WTC11 (cell line): ENCODE measurements around the gene PMEPA1. TPM values are rescaled to one million over a fixed set of nuclear protein-coding genes. Genes with fewer than 3 reads are reported as not detected.

Source experiments
- ATAC-seq: fragments of 200-7000 bp; cut with Tn5 transposase; 2 replicates; pipeline ENCODE4 v1.10.0; 2021; ENCODE audit warnings: mild to moderate bottlenecking, moderate library complexity
- CTCF ChIA-PET: fragments of 300-600 bp; sonication (Branson Sonifier 250); formaldehyde crosslinking; loops from one replicate; lab custom pipeline; 2021; ENCODE audit warnings: antibody characterized with exemption; lab: Charles Lee
- POLR2A ChIA-PET: fragments of 350-600 bp; sonication (Branson Sonifier 250); formaldehyde crosslinking; loops from one replicate; lab custom pipeline; 2021; ENCODE audit warnings: antibody characterized with exemption; lab: Charles Lee
- DNase-seq: peaks from one replicate; pipeline ENCODE4 v3.0.0; 2021; ENCODE audit warnings: low spot score
- H3K27ac Mint-ChIP-seq: 2 replicates; pipeline ENCODE4 v1.8.0; 2021; ENCODE audit warnings: mixed read lengths
- H3K27me3 Mint-ChIP-seq: 2 replicates; pipeline ENCODE4 v1.8.0; 2021; ENCODE audit warnings: low read depth, mild to moderate bottlenecking, moderate library complexity, mixed read lengths
- H3K36me3 Mint-ChIP-seq: 2 replicates; pipeline ENCODE4 v1.8.0; 2021; ENCODE audit warnings: mixed read lengths
- H3K4me1 Mint-ChIP-seq: 2 replicates; pipeline ENCODE4 v1.8.0; 2022; ENCODE audit warnings: mixed read lengths
- H3K4me3 Mint-ChIP-seq: 2 replicates; pipeline ENCODE4 v1.8.0; 2021; ENCODE audit warnings: mild to moderate bottlenecking, moderate library complexity, mixed read lengths
- H3K9me3 Mint-ChIP-seq: 2 replicates; pipeline ENCODE4 v1.8.0; 2021; ENCODE audit warnings: mixed read lengths
- ATF2 ChIP-seq: sonication (generic); formaldehyde crosslinking; IDR thresholded peaks from 2 replicates; pipeline ENCODE4 v1.8.1; 2022; ENCODE audit warnings: low read depth, missing genetic modification reagents, borderline replicate concordance
- CTCF ChIP-seq: fragments of 200-600 bp; IDR thresholded peaks from 2 replicates; pipeline ENCODE4 v1.8.0; 2022; ENCODE audit warnings: antibody characterized with exemption
- JAZF1 ChIP-seq: fragments of 250-450 bp; sonication (Bioruptor Pico); IDR thresholded peaks from 2 replicates; pipeline ENCODE4 v1.9.0; 2021; ENCODE audit warnings: moderate library complexity, mild to moderate bottlenecking, inconsistent platforms
- MLX ChIP-seq: sonication (generic); formaldehyde crosslinking; IDR thresholded peaks from 2 replicates; pipeline ENCODE4 v1.8.1; 2023; ENCODE audit warnings: mild to moderate bottlenecking, missing genetic modification reagents, moderate library complexity
- NFE2L1 ChIP-seq: sonication (generic); formaldehyde crosslinking; IDR thresholded peaks from 2 replicates; pipeline ENCODE4 v1.8.1; 2023; ENCODE audit warnings: missing genetic modification reagents
- NR1H2 ChIP-seq: sonication (generic); formaldehyde crosslinking; IDR thresholded peaks from 2 replicates; pipeline ENCODE4 v1.9.0; 2021; ENCODE audit warnings: mild to moderate bottlenecking, moderate library complexity, missing genetic modification reagents
- SMAD3 ChIP-seq: sonication (generic); formaldehyde crosslinking; IDR thresholded peaks from 2 replicates; pipeline ENCODE4 v1.8.0; 2022; ENCODE audit warnings: missing genetic modification reagents, mild to moderate bottlenecking, borderline replicate concordance
- TCF7 ChIP-seq: sonication (generic); formaldehyde crosslinking; IDR thresholded peaks from 2 replicates; pipeline ENCODE4 v1.8.0; 2022; ENCODE audit warnings: mild to moderate bottlenecking, low read depth, missing genetic modification reagents, moderate library complexity
- TEAD4 ChIP-seq: sonication (generic); formaldehyde crosslinking; IDR thresholded peaks from 2 replicates; pipeline ENCODE4 v1.8.0; 2022; ENCODE audit warnings: mild to moderate bottlenecking, missing genetic modification reagents
- ZNF138 ChIP-seq: sonication (generic); formaldehyde crosslinking; conservative IDR thresholded peaks from 2 replicates; pipeline ENCODE4 v1.8.1; 2022; ENCODE audit warnings: mild to moderate bottlenecking, moderate library complexity, missing genetic modification reagents
- ZNF281 ChIP-seq: sonication (generic); formaldehyde crosslinking; IDR thresholded peaks from 2 replicates; pipeline ENCODE4 v1.8.0; 2023; ENCODE audit warnings: mild to moderate bottlenecking, missing genetic modification reagents
- ZNF317 ChIP-seq: sonication (generic); formaldehyde crosslinking; IDR thresholded peaks from 2 replicates; pipeline ENCODE4 v1.8.1; 2023; ENCODE audit warnings: low read depth, mild to moderate bottlenecking, moderate library complexity, missing genetic modification reagents, borderline replicate concordance
- ZNF423 ChIP-seq: fragments of 250-450 bp; sonication (Bioruptor Pico); IDR thresholded peaks from 2 replicates; pipeline ENCODE4 v2.1.2; 2022; ENCODE audit warnings: mild to moderate bottlenecking, moderate library complexity
- ZNF512 ChIP-seq: sonication (generic); formaldehyde crosslinking; IDR thresholded peaks from 2 replicates; pipeline ENCODE4 v1.8.1; 2022; ENCODE audit warnings: missing genetic modification reagents, borderline replicate concordance
- ZNF532 ChIP-seq: fragments of 250-450 bp; sonication (Bioruptor Pico); IDR thresholded peaks from 2 replicates; pipeline ENCODE4 v1.9.0; 2021; ENCODE audit warnings: mild to moderate bottlenecking, borderline replicate concordance
- total RNA-seq: library from RNA; stranded (reverse); gene quantifications from 3 replicates; pipeline ENCODE4 v1.2.3, GENCODE V29; 2021

PMEPA1 gene
- total RNA-seq, 1 experiment from 2014 or later = 40.6 TPM

GRCh38 chr20:57660922-57661745, 48.7 kb downstream of the PMEPA1 start:
- H3K36me3 Mint-ChIP-seq = peaks cover 23% of the 10 kb centered on the region; the same call in 1 of the 2 replicates
- H3K27ac Mint-ChIP-seq = peak overlapping the region; percentile 60; the same call in 1 of the 2 replicates
- DNase-seq = peak; percentile 5
- no peaks in the 10 kb centered on the region for H3K9me3 Mint-ChIP-seq
- no peak for ATAC-seq
- H3K27me3 Mint-ChIP-seq = no peaks in the 10 kb centered on the region
- TF ChIP-seq ZNF317 (CRISPR knock-in tag) (no peak), JAZF1 (CRISPR knock-in tag) (no peak), TEAD4 (no peak), ZNF532 (CRISPR knock-in tag) (no peak), CTCF (no peak), TCF7 (CRISPR knock-in tag) (no peak), MLX (CRISPR knock-in tag) (no peak), SMAD3 (CRISPR knock-in tag) (no peak), ZNF423 (CRISPR knock-in tag) (no peak)
- POLR2A ChIA-PET = no interaction called here
- H3K4me1 Mint-ChIP-seq = peaks cover 20% of the 10 kb centered on the region
- CTCF ChIA-PET = no interaction called here
- H3K4me3 Mint-ChIP-seq = no peak overlapping the region

GRCh38 chr20:57660181-57660921, 49.5 kb downstream of the PMEPA1 start:
- H3K27me3 Mint-ChIP-seq = no peaks in the 10 kb centered on the region
- POLR2A ChIA-PET = no interaction called here
- no peaks in the 10 kb centered on the region for H3K9me3 Mint-ChIP-seq
- no peak overlapping the region for H3K4me3 Mint-ChIP-seq
- TF ChIP-seq ZNF138 (CRISPR knock-in tag) = no peak
- no peak for TF ChIP-seq ZNF512 (CRISPR knock-in tag)
- TF ChIP-seq ZNF281 (CRISPR knock-in tag) = no peak
- TF ChIP-seq ATF2 (CRISPR knock-in tag) = no peak
- no peak for TF ChIP-seq NFE2L1
- no peak for TF ChIP-seq NR1H2
- ATAC-seq (no peak), DNase-seq (no peak)
- CTCF ChIA-PET = interaction anchor here (1.3 to 1.5 kb wide), 2 partner anchors 33 to 38 kb away, joined by 5 read pairs; no protein-coding TSS in a partner anchor
- H3K4me1 Mint-ChIP-seq = peaks cover 24% of the 10 kb centered on the region
- H3K27ac Mint-ChIP-seq = peak overlapping the region; percentile 60
- H3K36me3 Mint-ChIP-seq = peaks cover 23% of the 10 kb centered on the region; the same call in 1 of the 2 replicates
